ENCODE data around the gene TADA1.
"Not testable (repeated sequence)": the region's sequence is repeated elsewhere in the genome, so short reads cannot be mapped to it uniquely, and the experiment has no call there.

- not testable (repeated sequence) for TF ChIP-seq CTCF, POLR2A (IDR thresholded peaks at IDR 0.05)
These were observed 2.3 kb upstream of the TADA1 start for GRCh38 chr1:166878173-166878917.

All from right lobe of liver (tissue), 4 donors.